T47D (cell line): ENCODE results near the gene APOL5.

Experiments used
- DNase-seq, 2 experiments: peaks; one replicate each; pipeline versions ENCODE4 v3.0.0 to v3.0.0-alpha.2; 2011 to 2012; ENCODE audit warnings: low read depth in 1 of 2, low spot score in 1 of 2
- JUND ChIP-seq: IDR thresholded peaks from 2 replicates; pipeline ENCODE4 v1.6.1; 2012; ENCODE audit warnings: low read depth
- in situ Hi-C: cut with HindIII; loops from 2 replicates; pipeline ENCODE4 v1.10.0; 2016; ENCODE audit warnings: low sequenced_read_pairs, low pct_unique_long_range_greater_than_20kb

Gene APOL5

DNA sequence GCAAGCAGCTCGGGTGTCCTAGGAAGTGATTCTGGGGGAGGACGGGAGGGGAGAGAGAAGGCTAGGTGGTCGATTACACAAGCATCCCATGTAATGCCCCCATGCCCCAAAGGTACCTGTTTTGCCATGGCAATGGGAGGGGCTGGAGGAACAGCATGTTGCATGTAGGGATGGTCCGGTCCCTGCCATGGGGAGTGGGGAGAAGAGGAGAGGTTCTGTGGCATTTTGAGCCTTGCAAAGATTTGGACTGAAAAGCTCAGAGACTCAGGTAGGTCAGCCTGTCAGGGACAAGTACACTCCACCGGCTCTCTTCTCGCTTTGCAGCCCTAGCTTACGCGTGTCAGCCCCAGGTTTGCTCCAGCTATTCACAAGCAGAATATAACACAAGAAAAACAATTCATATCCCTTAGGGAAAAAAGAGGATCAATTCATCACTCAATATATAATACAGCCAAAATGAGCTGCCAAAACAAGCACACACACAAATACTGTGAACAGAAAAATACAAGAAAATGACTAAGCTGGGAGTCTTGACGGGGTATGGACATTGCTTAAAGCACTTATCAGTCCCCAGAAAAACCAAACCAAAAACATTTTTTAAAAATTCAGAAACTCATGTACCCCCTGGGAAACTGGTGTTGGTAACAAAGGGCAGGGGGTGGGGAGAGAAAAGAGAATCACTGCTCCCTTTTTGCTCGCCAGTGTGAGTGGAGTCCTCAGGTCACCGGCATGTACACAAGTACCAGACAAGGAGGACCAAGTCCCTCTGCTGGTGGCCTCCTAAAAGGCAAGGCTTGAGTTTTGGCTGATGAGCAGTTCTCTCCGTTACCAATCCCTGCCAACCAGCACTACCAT, 21.6 kb downstream of the APOL5 start:
- in situ Hi-C loops, result no loop called here
- DNase-seq, result peak in 1 of 2 experiments; percentile 61
- TF ChIP-seq JUND, result no peak

DNA sequence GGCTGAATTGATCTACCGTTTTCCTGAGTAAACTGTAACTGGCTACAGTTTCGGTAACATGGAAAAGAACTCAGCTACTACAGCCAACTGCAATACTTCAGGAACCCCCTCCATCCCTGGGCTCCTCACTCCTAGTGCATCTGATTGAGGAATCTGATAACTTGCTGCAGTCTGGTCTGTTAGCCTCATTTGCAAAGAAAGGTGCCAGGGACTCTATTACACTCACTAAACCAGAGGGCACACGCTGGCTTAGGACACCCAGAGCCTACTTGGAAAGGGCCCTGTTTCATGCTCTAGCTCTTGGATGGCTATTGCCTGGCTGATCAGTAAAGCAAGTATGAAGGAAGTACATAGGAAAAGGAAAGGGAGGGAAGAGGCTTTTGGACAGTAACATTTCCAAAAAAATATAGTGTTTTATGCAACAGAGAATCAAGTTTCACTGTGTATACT, 22.3 kb downstream of the APOL5 start:
- TF ChIP-seq JUND, result no peak
- no peak for DNase-seq
- in situ Hi-C loops, result no loop called here

DNA sequence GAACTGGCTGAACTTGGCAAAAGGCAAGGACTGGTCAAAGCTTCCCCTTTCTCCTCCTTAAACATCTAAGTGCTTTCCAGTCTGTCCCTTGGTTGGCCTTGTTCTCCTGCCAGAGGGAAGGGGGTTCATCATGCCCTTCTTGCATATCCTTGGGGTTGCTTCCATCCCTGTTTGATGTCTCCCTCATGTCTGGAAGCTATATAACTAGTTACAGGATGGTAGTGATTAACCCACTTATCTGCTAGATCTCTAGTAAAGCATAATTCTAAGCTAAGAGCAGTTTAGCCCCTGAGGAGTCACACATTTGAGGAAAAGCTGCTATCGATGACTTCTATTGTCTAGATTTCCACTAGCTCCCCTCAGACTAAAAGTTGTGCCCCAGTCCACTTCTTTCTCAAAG, 22.9 kb downstream of the APOL5 start:
- no peak for TF ChIP-seq JUND
- in situ Hi-C loops, result no loop called here
- no peak for DNase-seq

DNA sequence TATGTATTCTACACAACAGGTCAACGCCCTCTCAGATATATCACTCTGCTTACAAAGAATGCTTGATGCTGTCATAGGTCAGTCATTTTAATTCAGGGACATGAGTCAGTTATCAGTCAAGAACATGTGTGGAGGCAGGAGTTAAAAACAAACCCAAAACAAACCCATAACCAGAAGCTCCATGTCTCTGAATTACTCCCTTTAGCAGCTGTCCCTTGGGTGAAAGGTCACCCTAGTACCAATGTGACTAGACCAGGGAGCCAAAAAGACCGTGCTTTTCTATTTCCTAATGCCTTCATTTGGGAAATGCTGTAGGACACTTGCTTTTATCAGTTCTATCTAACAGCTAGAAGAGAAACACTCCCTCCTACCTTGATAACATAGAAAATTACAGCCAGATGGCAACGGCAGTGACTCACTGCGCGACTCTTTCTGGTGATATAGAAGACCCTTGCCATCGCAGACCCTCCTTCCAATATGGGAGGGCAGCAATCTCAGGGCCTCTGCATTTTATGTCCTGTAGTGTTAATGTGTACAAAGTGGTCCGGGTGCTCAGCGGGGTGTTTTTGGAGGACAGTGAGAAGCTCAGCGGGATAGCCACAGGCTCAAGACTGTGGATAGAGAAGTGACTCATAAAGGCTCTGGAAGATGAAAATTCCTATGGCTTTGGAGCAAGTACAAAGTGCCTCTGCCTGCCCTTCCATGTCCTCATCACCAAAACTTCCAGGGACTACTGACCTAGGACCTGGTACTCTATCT, 24.8 kb downstream of the APOL5 start:
- in situ Hi-C loops, result no loop called here
- TF ChIP-seq JUND, result no peak
- DNase-seq, result no peak

DNA sequence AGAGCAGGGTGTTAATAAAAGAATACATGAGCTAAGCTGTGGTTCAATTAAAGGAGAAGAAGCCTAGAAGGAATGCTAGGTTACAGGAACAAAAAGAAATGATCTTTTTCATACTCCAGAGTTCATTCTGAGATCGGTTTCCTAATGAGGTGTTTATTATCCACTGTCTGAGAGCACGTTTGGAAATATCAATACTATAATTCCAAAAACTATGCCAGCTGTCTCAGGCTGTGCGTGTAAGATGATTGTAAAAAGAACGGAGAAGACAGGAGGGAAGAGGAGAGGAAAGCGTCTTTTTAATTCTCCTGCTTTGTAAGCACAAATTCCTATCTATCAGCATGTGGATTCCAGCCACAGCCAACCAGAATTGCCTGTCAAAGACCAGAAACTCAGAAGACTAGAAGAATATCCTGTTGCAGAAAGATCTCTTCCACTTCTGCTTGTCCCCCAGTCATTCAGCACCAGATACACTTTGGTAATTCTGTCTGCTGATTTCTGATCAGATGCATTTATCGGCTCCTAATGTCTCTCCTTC, 25.7 kb downstream of the APOL5 start:
- TF ChIP-seq JUND, result no peak
- no peak for DNase-seq
- in situ Hi-C loops, result no loop called here

DNA sequence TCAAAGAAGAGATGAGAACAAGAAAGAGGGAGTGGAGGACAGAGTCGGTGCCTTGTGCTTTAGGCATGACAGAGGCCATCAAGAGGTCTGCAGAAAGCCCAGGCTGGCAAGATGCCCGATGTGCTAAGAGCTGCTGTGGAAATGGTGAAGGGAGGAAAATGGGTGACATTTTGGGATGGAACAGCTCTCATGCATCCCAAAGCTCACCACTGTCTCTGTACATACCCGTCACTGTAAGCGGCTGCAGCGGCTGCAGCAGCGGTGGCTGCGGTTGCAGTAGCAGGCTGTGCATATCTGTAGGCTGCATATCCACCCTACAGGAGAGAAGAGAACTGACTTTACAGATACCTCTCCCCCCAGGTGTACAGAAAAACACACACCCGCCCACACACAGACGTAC, 28.6 kb downstream of the APOL5 start:
- no peak for DNase-seq
- TF ChIP-seq JUND, result no peak
- in situ Hi-C loops, result no loop called here

DNA sequence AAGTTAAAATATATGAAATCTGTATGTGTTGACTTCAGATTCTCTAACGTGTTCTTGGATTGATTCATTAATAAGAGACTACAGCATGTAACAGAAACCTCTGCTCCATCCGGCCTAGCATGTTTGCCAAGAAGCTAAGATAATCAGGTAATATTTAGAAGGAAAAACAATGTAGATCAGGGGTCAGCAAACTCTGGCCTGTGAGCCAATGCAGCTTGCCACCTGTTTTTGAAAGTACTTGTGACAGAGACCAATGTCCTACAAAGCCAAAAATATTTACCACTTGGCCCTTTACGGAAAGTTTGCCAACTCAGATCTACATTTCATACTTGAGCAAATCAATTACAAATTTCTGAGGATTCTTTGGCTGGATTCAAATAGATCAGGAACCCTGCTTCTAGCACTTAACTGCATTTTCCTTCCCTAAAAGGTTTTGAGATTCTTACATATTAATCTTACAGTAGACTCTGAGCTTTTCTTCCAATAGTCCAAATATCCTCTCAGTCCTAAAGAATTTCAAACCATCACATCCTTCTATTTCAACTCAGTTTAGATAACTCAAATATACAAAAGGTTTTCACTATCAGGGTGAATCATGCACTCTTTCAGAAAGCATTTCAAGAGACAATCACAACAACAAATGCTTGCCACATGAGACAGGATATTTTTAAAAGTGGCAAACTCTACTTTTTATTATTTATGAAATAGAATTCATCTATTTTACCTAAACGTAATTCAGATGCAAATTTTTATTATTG, 29.5 kb downstream of the APOL5 start:
- DNase-seq, result no peak
- no peak for TF ChIP-seq JUND
- in situ Hi-C loops, result no loop called here

DNA sequence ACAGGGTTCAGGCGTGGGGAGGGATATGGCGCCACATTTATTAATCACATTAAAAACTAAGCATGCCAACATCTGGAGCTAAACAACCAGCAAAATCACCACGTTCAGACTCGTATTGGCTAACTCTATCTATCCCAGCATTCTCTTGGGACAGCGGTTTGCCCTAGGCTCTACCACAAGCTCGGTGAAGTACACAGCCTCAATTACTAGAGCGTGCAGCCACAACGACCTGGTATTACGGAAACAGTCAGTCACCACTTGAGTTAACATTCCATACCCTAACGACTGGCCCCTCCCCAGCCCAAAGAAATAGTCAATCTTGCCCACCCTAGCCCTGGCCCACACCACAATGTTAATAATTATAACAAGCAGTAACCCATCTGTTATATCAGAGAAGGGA, 32.1 kb downstream of the APOL5 start:
- DNase-seq, result no peak
- TF ChIP-seq JUND, result no peak
- in situ Hi-C loops, result no loop called here

DNA sequence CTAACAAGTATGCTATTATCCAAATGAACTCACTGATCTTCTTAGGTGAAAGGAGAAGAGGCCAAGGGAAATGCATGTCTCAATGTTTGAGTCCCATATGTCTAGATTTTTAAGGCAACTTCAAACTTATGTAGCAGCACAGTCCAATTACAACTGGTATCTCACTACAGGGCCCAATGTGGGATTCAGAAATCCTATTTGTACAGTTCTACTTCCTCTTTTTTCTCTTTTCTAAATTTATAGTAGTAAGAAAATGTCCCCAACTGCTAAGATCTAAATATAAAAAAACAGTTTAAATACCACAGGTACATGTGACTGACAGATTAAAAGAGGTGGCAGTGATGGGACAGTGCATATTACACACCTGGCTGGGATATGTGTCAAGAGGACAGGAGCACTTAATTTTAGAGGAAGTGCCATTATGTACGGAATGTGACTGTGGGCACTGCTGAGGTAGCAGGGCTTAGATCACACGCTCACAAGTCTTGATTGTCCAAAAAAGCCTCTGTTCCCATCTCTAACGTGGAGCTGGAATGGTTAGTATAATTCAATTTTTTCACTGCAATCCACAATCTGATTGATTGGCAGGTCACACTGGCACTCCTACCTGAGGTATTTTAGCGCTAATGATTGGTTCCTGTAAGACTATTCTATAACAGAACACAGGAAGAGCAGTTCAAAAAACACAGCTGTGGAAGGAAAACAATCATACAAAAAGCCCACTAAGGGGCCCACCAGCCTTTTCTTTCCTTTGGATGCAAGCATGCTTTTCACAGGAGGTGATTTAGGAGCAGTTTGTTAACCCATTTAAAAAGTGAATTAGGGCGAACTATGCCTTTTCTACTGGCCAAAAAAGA, 34.6 kb downstream of the APOL5 start:
- no peak for TF ChIP-seq JUND
- no peak for DNase-seq
- in situ Hi-C loops, result no loop called here

DNA sequence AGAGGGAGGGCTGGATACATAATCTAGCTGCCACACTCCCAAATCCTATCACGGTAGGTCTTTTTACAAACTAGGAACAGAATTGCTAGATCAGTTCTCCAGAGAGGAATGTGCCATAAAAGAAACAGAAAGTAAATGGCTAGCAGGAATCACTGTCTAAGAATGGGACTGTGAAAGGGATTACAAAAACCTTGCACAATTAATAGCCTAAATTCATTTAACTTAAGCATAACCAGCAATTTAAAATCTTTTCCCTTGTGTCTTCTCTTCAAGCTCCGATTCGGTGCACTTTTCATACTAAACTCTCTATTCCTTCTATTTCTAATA, 35.2 kb downstream of the APOL5 start:
- DNase-seq, result no peak
- in situ Hi-C loops, result no loop called here
- no peak for TF ChIP-seq JUND

DNA sequence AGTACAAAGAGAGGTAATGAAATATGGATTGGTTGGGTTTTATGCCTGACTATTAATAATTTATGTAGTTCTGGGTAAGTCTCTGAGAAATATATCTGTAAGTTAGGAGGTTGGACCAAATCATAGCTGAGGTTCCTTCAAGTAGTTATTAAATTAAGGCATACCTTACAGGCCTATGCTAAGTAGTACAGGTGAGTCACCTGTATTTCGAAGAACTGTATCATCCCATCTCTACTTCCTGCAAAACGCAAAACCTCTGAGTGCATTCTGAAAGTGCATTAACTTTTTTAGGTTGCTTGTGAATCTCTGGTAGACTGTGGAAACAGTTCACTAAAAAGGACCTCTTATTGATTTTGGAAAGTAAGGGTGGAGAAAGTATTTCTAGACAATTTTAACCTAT, 37.1 kb downstream of the APOL5 start:
- no peak for DNase-seq
- in situ Hi-C loops, result no loop called here
- TF ChIP-seq JUND, result no peak

DNA sequence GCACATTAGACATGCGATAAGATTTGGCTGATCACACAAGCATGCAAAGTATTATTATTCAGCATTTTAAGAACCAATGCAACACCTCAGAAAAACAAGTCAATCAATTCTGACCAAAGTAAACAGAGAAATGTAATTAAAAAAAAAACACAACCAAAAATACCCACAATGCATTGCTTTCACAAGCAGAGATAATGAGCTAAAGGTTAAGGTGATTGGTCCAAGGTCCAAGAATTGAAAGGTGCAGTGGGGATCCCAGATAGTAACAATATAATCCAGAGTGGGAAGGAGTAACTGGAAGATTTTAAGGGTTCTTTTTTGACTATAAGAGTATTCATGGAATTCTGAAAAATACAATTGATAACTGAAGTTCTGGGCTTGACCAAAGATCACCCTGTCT, 39.0 kb downstream of the APOL5 start:
- no peak for TF ChIP-seq JUND
- DNase-seq, result no peak
- in situ Hi-C loops, result no loop called here
